ENCODE results near the gene FEZ2. TPM values are rescaled to one million over a fixed set of nuclear protein-coding genes. Genes with fewer than 3 reads are reported as not detected.

FEZ2 gene
- total RNA-seq, 1 experiment from 2014 or later: 14.8 TPM

- Histone ChIP-seq H3K9me3 (ENCODE audit: control insufficient read depth in 1 of 2, insufficient read depth in 1 of 2, low read depth in 1 of 2, low read length in 2 of 2) (no peaks in the 10 kb centered on the region), H3K9me2 (ENCODE audit: insufficient read depth) (no peaks in the 10 kb centered on the region), H3K27ac (ENCODE audit: low read depth, low read length) (no peak overlapping the region), H2AFZ (ENCODE audit: low read depth, low read length, poor library complexity, severe bottlenecking) (no peak overlapping the region), H3K36me3 (ENCODE audit: control insufficient read depth in 1 of 2, insufficient read depth in 2 of 2, low read length in 2 of 2) (0 out of 4 replicates have a peak, but pooled peaks cover 0 to 3% of the 10 kb centered on the region in 2 experiments), H4K20me1 (ENCODE audit: insufficient read depth) (no peaks in the 10 kb centered on the region), H3K9ac (ENCODE audit: low read length) (no peak overlapping the region), H3K4me3 (replicated peaks in 1 of 2; ENCODE audit: low read depth in 1 of 2, low read length in 2 of 2) (no peak overlapping the region), H3K27me3 (ENCODE audit: insufficient read depth, low read length) (no peaks in the 10 kb centered on the region), H3K4me1 (ENCODE audit: control insufficient read depth in 1 of 2, insufficient read depth in 2 of 2, low read length in 2 of 2) (peaks cover 37 to 52% of the 10 kb centered on the region in 2 experiments), H3K4me2 (ENCODE audit: low read length) (no peak overlapping the region), H3K79me2 (ENCODE audit: insufficient read depth, low read length) (peaks cover 19% of the 10 kb centered on the region)
- ATAC-seq (no peak), DNase-seq (ENCODE audit: low read depth, low spot score) (no peak)
- ChIA-PET POLR2A (no interaction called here), CTCF (no interaction called here), RAD21 (ENCODE audit: low non-redundant PET in 1 of 2, low total read pairs in 2 of 2, uncharacterized antibody in 2 of 2, unreplicated experiment in 2 of 2) (no interaction called here)
- BruUV-seq (replicated peaks): no TSS peak
- TF ChIP-seq CTCF (IDR thresholded peaks at IDR 0.05 in 2 of 3, conservative IDR thresholded peaks at IDR 0.05 in 1 of 3; ENCODE audit: borderline replicate concordance in 1 of 3, insufficient read depth in 1 of 3, low read depth in 2 of 3, low read length in 2 of 3): no peak
- TF ChIP-seq CEBPB (IDR thresholded peaks at IDR 0.05; ENCODE audit: low read depth): no peak
- TF ChIP-seq JUND (IDR thresholded peaks at IDR 0.05): no peak
- TF ChIP-seq ZFX (IDR thresholded peaks at IDR 0.05): no peak
- intact Hi-C loops (cut with micrococcal nuclease): no loop called here
Observed at GRCh38 chr2:36559221-36559942, 38.6 kb downstream of the FEZ2 start.

GRCh38 chr2:36556842-36557241, 41.1 kb downstream of the FEZ2 start:
- no peak overlapping the region for H2AFZ ChIP-seq (ENCODE audit: low read depth, low read length, poor library complexity, severe bottlenecking)
- no peaks in the 10 kb centered on the region for H3K27me3 ChIP-seq (ENCODE audit: insufficient read depth, low read length)
- TF ChIP-seq EZH2phosphoT487 (IDR thresholded peaks at IDR 0.05; ENCODE audit: borderline replicate concordance): no peak
- H3K27ac ChIP-seq (ENCODE audit: low read depth, low read length): no peak overlapping the region
- H3K4me1 ChIP-seq (ENCODE audit: control insufficient read depth in 1 of 2, insufficient read depth in 2 of 2, low read length in 2 of 2): peaks cover 11 to 27% of the 10 kb centered on the region in 2 experiments
- intact Hi-C loops (cut with micrococcal nuclease): no loop called here
- H4K20me1 ChIP-seq (ENCODE audit: insufficient read depth): no peaks in the 10 kb centered on the region
- H3K36me3 ChIP-seq (ENCODE audit: control insufficient read depth in 1 of 2, insufficient read depth in 2 of 2, low read length in 2 of 2): peaks cover 3 to 10% of the 10 kb centered on the region in 2 experiments; a peak in 2 of 4 replicates
- no peak for DNase-seq (ENCODE audit: low read depth, low spot score)
- no peak overlapping the region for H3K4me2 ChIP-seq (ENCODE audit: low read length)
- CTCF ChIA-PET: interaction anchor here (0.8 kb wide), 1 partner anchor 11 kb away, joined by 3 read pairs; no protein-coding TSS in a partner anchor
- H3K9me2 ChIP-seq (ENCODE audit: insufficient read depth): no peaks in the 10 kb centered on the region
- RAD21 ChIA-PET (ENCODE audit: low non-redundant PET in 1 of 2, low total read pairs in 2 of 2, uncharacterized antibody in 2 of 2, unreplicated experiment in 2 of 2): no interaction called here
- BruUV-seq (replicated peaks): no TSS peak
- no peaks in the 10 kb centered on the region for H3K9me3 ChIP-seq (ENCODE audit: control insufficient read depth in 1 of 2, insufficient read depth in 1 of 2, low read depth in 1 of 2, low read length in 2 of 2)
- ATAC-seq: no peak
- H3K4me3 ChIP-seq (replicated peaks in 1 of 2; ENCODE audit: low read depth in 1 of 2, low read length in 2 of 2): no peak overlapping the region
- H3K9ac ChIP-seq (ENCODE audit: low read length): no peak overlapping the region
- POLR2A ChIA-PET: no interaction called here
- H3K79me2 ChIP-seq (ENCODE audit: insufficient read depth, low read length): peaks cover 5% of the 10 kb centered on the region
